GM12873 (cell line): ENCODE measurements around the gene UBIAD1.

Experiments
- TF ChIP-seq, protein P1 (sequence below): IDR thresholded peaks from 2 replicates; pipeline ENCODE4 v1.5.1; 2012; ENCODE audit warnings: low read depth, mild to moderate bottlenecking, moderate library complexity, low read length, control low read depth; ENCODE audit not compliant: insufficient read depth; ENCODE audit errors: missing control alignments

Gene UBIAD1

GRCh38 chr1:11266268-11267074, 6.5 kb upstream of the UBIAD1 start:
- TF ChIP-seq, protein P1, sequence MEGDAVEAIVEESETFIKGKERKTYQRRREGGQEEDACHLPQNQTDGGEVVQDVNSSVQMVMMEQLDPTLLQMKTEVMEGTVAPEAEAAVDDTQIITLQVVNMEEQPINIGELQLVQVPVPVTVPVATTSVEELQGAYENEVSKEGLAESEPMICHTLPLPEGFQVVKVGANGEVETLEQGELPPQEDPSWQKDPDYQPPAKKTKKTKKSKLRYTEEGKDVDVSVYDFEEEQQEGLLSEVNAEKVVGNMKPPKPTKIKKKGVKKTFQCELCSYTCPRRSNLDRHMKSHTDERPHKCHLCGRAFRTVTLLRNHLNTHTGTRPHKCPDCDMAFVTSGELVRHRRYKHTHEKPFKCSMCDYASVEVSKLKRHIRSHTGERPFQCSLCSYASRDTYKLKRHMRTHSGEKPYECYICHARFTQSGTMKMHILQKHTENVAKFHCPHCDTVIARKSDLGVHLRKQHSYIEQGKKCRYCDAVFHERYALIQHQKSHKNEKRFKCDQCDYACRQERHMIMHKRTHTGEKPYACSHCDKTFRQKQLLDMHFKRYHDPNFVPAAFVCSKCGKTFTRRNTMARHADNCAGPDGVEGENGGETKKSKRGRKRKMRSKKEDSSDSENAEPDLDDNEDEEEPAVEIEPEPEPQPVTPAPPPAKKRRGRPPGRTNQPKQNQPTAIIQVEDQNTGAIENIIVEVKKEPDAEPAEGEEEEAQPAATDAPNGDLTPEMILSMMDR = no peak

DNA sequence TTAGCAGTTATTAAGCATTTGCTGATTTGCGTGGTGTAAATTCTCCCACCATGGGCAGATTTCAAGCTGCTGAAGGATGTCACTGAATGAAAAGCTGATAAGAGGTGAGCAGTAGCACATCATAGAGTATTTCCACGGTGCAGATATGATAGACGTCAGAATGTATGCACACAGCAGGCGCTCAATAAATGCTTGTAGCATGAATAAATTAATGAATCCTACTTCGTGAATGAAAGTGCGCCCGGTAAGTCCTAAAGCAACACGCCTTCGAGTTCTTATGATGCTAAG, 510 bp upstream of the UBIAD1 start:
- TF ChIP-seq, protein P1 = no peak

- TF ChIP-seq, protein P1 = no peak
These were observed 717 bp downstream of the UBIAD1 start for GRCh38 chr1:11273595-11274234.

DNA sequence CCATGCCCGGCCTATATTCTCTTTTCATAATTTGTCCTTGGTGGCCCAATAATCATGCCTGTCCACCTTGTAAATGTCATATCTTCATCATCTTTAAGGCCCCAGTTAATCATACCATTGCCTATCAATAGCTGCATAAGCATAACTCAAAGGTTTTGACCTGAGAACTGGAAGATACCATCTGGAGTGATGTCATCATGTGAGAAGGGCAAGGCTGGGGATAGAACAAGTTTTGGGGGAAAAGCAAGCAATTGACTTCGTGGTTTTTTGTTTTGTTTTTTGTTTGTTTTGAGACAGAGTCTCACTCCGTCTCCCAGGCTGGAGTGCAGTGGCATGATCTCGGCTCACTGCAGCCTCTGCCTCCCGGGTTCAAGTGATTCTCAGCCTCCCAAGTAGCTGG, 6.2 kb downstream of the UBIAD1 start:
- TF ChIP-seq, protein P1 = no peak

- TF ChIP-seq, protein P1 = no peak
These were observed 6.6 kb downstream of the UBIAD1 start for GRCh38 chr1:11279630-11280029.

GRCh38 chr1:11280719-11281376, 7.8 kb downstream of the UBIAD1 start:
- TF ChIP-seq, protein P1 = no peak

DNA sequence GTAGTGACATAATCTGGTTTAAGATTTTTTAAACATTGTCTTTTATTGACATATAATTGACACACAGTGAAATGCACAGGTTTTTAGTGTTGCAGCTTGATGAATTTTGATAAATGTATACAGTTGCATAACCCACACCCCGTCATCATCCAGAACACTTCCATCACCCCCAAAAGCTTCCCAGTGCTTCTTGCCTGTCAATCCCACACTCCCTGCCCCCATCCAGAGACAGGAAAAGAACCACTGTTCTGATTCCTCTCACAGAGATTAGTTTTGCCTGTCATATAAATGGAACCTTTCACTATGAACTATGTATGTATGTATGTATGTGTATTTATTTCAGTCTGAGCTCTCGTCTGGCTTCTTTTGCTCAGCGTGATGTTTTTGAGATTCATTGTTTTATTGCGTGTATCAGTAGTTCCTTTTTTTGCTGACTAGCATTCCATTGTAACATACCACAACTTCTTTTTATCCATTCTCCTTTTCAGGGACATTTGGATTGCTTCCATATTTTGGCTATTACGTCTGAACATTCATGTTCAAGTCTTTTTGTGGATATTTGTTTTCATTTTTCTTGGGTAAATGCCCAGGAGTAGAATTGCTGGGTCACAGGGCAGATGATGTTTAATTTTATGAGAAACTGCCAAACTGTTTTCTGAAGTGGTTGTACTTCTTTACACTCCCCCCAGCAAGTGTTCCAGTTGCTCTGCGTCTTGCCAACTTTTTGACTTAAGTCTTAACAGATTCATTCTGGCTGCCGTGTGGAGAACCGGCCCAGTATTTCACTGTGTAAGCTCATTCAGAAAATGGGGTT, 8.7 kb downstream of the UBIAD1 start:
- TF ChIP-seq, protein P1 = no peak
